Mammary epithelial cell (primary cell): ENCODE data around the gene PRKCH.

Source experiments
- CTCF ChIP-seq, 2 donors: IDR thresholded peaks in 1 of 2; conservative IDR thresholded peaks in 1 of 2; 2 replicates each; pipeline ENCODE4 v1.5.1; 2011 to 2012; ENCODE audit warnings: inconsistent platforms in 2 of 2, low read length in 2 of 2, mild to moderate bottlenecking in 2 of 2, control low read depth in 1 of 2, low read depth in 1 of 2; ENCODE audit not compliant: insufficient read depth in 1 of 2; ENCODE audit errors: extremely low read depth in 1 of 2
- EZH2 ChIP-seq: IDR thresholded peaks from 2 replicates; pipeline ENCODE4 v1.6.1; 2012; ENCODE audit warnings: low read length, inconsistent platforms, borderline replicate concordance

GRCh38 chr14:61319706-61320105, 1.7 kb upstream of the PRKCH start:
- TF ChIP-seq CTCF (conservative IDR thresholded peaks at IDR 0.05 in 1 of 2, IDR thresholded peaks at IDR 0.05 in 1 of 2; ENCODE audit: extremely low read depth in 1 of 2, insufficient read depth in 1 of 2, low read depth in 1 of 2, low read length in 2 of 2) (no peak), EZH2 (no peak)
